Natural killer cell treated with Interleukin-12 subunit alpha and Interleukin-12 subunit beta and Interleukin-15 and Interleukin-18, amount 100 ng/mL, for 72 hours (primary cell): ENCODE measurements around the gene HPS5. TPM values are rescaled to one million over a fixed set of nuclear protein-coding genes. Genes with fewer than 3 reads are reported as not detected.
A peak's percentile ranks its signal among the peaks of the same experiment; 100 is the strongest.

Experiments
- ATAC-seq, 2 donors: fragments of 150-1000 bp; cut with Tn5 transposase in 1 of 2; sonication (Bioruptor Pico), chemical (Tn5 transposase) in 1 of 2; 2 replicates each; pipeline ENCODE4 v1.10.0; 2021
- DNase-seq: peaks from one replicate; pipeline ENCODE4 v3.0.0; 2022; ENCODE audit warnings: low spot score
- H3K27ac Mint-ChIP-seq, 2 donors: 1 replicate in 1 of 2; 2 replicates in 1 of 2; pipeline ENCODE4 v1.8.0; 2022; ENCODE audit warnings: mixed read lengths in 2 of 2, mild to moderate bottlenecking in 1 of 2, moderate library complexity in 1 of 2
- H3K27me3 Mint-ChIP-seq, 2 donors: 1 replicate in 1 of 2; 2 replicates in 1 of 2; pipeline ENCODE4 v1.8.0; 2022; ENCODE audit warnings: mixed read lengths in 2 of 2
- H3K36me3 Mint-ChIP-seq: one replicate; pipeline ENCODE4 v1.8.0; 2022; ENCODE audit warnings: mixed read lengths
- H3K4me1 Mint-ChIP-seq, 2 donors: 1 replicate in 1 of 2; 2 replicates in 1 of 2; pipeline ENCODE4 v1.8.0; 2022; ENCODE audit warnings: low read depth in 2 of 2, mixed read lengths in 2 of 2, mild to moderate bottlenecking in 1 of 2
- H3K4me3 Mint-ChIP-seq: one replicate; pipeline ENCODE4 v1.8.0; 2022; ENCODE audit warnings: mixed read lengths
- H3K9me3 Mint-ChIP-seq: 2 replicates; pipeline ENCODE4 v1.8.0; 2022; ENCODE audit warnings: mixed read lengths
- total RNA-seq, 2 donors: library from RNA; stranded (reverse); gene quantifications; one replicate each; pipeline ENCODE4 v1.2.3, GENCODE V29; 2022

HPS5 gene
- total RNA-seq, 2 donors from 2014 or later, result 16.5 to 21.3 TPM

- Mint-ChIP-seq H3K27ac (no peak overlapping the region), H3K9me3 (no peaks in the 10 kb centered on the region), H3K27me3 (peaks cover 13 to 22% of the 10 kb centered on the region in 2 donors), H3K4me3 (no peak overlapping the region), H3K36me3 (no peaks in the 10 kb centered on the region), H3K4me1 (no peaks in the 10 kb centered on the region)
- ATAC-seq, result peak in 1 of 2 donors; percentile 44
- no peak for DNase-seq
Measured at GRCh38 chr11:18230859-18231258, 91.1 kb downstream of the HPS5 start.

GRCh38 chr11:18229501-18229900 is 92.4 kb downstream of the HPS5 start:
- Mint-ChIP-seq H3K9me3 (no peaks in the 10 kb centered on the region), H3K36me3 (no peaks in the 10 kb centered on the region), H3K27ac (no peak overlapping the region), H3K27me3 (peaks cover 9 to 21% of the 10 kb centered on the region in 2 donors), H3K4me3 (no peak overlapping the region), H3K4me1 (no peaks in the 10 kb centered on the region)
- ATAC-seq (no peak), DNase-seq (no peak)

Other genes starting within 250 kb of the HPS5 start
- gene SAAL1, start 216.1 kb downstream of the HPS5 start, total RNA-seq, result 10 to 100 TPM; 25.7 to 38.0 TPM
- gene MRGPRX3, start 189.6 kb downstream of the HPS5 start, total RNA-seq, result not detected
- not detected for gene MRGPRX4, start 149.3 kb downstream of the HPS5 start, total RNA-seq
- gene SAA4, start 85.3 kb downstream of the HPS5 start, total RNA-seq, result not detected
- not detected for gene SAA2, start 73.5 kb downstream of the HPS5 start, total RNA-seq
- not detected for gene SAA1, start 55.9 kb downstream of the HPS5 start, total RNA-seq
- gene GTF2H1, start 427 bp upstream of the HPS5 start, total RNA-seq, result 10 to 100 TPM; 46.8 to 50.0 TPM
- gene LDHA, start 72.4 kb upstream of the HPS5 start, total RNA-seq, result 1,000 to 10,000 TPM in 1 of 2 donors, 100 to 1,000 TPM in 1; 958 to 1,144 TPM
- not detected for gene LDHC, start 90.2 kb upstream of the HPS5 start, total RNA-seq
- gene LDHAL6A, start 133.7 kb upstream of the HPS5 start, total RNA-seq, result not detected
- gene TSG101, start 204.8 kb upstream of the HPS5 start, total RNA-seq, result 10 to 100 TPM; 25.3 to 38.7 TPM